HG03097 (cell line): ENCODE results near the gene GPBAR1.
A peak's percentile ranks its signal among the peaks of the same experiment; 100 is the strongest.

Experiments used
- ATAC-seq: cut with Tn5 transposase; IDR thresholded peaks from one replicate; pipeline ENCODE4 v1.9.1; 2021; ENCODE audit not compliant: unreplicated experiment, low FRiP score

The GPBAR1 gene, protein sequence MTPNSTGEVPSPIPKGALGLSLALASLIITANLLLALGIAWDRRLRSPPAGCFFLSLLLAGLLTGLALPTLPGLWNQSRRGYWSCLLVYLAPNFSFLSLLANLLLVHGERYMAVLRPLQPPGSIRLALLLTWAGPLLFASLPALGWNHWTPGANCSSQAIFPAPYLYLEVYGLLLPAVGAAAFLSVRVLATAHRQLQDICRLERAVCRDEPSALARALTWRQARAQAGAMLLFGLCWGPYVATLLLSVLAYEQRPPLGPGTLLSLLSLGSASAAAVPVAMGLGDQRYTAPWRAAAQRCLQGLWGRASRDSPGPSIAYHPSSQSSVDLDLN

DNA sequence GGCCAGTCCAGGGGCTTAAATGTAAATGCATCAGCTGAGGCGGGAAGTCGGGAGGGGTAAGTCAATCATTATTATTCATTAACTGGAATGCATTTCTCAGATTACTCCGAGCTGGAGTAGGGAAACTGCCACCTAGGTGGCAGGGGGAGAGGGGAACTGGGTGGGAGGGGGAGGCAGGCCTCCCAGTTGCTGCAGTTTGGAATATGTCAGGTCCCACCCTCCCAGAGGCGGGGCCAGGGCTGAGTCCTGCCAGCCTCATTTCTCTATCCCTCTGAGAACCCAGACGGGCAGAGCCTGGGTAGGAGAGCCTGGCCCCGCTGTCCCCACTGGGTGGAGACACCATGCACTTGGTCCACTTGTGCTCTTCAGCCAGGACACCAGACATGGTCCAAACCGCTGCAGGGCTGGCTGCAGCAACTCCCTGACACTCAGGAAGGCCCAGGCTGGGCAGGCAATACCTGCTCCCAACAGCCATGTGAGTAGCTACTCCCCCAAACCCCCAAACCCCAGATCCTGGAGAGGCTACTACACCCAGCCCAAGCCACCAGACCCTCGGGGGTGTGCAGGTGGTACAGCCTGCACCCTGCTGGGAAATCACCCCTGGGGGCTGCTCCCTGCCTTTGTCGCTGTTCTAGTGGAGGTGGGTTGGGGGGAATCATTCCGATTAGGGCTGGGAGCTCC lies at the start of gene GPBAR1:
GPBAR1 (plus strand) TSS at position 274 of the 681 bp plus-strand sequence. CDS start 1,710 bp downstream, outside the sequence.
- no peak for ATAC-seq

DNA sequence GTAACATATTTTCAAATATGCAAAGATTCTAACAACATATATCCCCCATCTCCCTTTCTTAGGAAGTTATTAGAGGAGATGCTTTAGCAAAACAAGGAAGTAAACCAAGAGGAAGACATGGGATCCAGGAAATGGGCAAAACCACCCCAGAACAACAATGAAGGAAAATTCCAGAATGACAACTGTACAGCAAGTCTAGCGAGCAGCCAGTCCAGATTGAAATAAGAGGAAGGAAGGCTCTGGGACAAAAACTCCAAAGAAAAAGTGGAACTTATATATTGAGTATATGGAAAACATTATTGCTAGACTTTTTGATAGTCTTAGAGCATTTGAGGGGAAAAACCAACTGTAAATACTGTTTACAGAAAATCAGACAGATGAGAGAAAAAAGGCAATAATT lies 46.7 kb upstream of the GPBAR1 start:
- ATAC-seq: no peak

GRCh38 chr2:218216336-218216673 lies 44.5 kb upstream of the GPBAR1 start:
- ATAC-seq: no peak

DNA sequence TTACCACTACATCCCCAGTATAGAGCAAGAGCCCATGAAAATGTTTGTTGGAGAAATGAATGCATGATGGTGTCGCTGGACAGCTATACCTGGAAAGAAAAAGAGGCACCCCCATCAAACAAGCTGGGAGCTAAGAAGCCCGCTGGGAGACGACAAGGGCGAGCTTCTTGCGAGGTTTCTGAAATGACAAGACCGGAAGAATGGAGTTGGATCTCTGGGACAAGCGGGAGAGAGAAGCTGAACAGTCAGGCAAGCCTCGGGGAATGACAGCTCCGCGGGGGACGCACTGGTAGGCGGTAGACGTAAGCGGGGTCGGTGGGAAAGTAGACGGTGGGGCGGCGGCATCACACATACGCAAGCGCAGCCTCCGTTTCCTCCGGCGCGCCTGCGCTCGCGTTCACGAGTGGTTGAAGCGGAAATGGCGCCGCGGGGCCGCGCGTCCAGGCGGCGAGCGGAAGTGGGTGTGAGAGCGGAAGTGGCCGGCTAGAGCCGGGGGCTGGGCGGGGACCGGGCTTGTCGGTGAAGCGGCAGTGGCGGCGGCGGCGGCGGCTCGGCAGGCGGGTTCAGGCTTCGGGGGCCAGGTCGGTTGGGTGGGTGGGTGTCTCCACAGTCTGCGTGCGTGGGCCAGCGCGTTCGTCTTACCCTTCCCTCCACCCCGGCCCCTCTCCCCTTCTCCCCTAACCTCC lies 44.0 kb upstream of the GPBAR1 start, which contains the start of gene ARPC2:
ARPC2 (plus strand) TSS at position 516 of the 686 bp plus-strand sequence. CDS start 282 bp downstream, outside the sequence.
- ATAC-seq: peak; percentile 59

- peak; percentile 24 for ATAC-seq
Observed at GRCh38 chr2:218217360-218218267, 43.2 kb upstream of the GPBAR1 start.

GRCh38 chr2:218218268-218219185 lies 42.3 kb upstream of the GPBAR1 start:
- peak; percentile 42 for ATAC-seq

DNA sequence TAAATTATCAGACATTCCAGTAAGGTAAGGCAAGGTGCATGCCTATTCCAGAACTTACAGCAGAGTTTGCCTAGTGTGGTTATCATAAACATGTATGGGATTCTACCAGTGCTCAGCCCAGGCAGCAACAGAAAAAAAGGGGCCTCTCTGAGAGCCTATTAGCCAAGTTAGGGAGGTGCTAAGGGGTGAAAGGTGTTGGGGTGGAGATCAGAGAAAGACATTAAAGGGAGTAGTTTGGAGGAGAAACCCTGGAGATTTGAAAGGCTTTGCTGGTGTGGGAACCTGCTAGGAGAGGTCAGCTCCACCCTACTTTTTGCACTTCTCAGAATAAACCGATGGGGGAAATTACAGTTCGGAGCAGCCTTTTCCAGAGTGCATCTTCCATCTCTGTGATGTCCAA lies 40.9 kb upstream of the GPBAR1 start:
- no peak for ATAC-seq

- no peak for ATAC-seq
Observed at GRCh38 chr2:218221000-218221399, 39.8 kb upstream of the GPBAR1 start.

- no peak for ATAC-seq
Observed at GRCh38 chr2:218223046-218223445, 37.8 kb upstream of the GPBAR1 start.

DNA sequence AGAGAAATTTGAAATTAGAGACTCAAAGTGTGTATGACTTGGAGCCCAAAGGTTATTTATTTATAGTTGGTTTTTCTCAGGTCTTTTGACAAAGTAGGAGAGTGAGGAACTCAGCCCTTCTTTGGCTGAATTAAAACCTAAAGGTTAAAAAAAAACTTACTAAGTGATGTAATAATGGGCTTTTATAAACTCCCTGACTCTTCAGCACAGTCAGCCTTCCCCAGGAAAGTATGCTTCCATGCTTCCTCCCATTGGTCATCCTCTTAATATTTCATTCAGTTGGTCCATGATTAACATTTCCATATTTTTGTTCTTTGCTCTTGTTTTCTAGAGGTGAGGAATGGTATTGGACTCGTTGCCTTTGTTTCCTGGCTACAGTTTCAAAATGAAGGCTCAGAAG lies 36.6 kb upstream of the GPBAR1 start:
- no peak for ATAC-seq

GRCh38 chr2:218226903-218227302 lies 33.9 kb upstream of the GPBAR1 start:
- ATAC-seq: no peak

- no peak for ATAC-seq
Observed at GRCh38 chr2:218228366-218229090, 32.3 kb upstream of the GPBAR1 start.

GRCh38 chr2:218229239-218229638 lies 31.6 kb upstream of the GPBAR1 start:
- ATAC-seq: no peak

DNA sequence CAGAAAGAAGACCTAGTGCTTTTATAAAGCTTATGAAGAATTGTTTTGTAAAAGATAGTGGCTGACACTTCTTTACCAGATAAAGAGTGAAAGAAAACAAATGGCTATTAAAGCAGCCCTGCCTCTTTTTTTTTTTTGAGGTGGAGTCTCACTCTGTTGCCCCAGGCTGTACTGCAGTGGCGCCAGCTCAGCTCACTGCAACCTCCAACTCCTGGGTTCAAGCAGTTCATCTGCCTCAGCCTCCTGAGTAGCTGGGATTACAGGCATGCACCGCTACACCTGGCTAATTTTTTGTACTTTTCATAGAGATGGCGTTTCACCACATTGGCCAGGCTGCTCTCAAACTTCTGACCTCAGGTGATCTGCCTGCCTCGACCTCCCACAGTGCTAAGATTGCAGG lies 31.0 kb upstream of the GPBAR1 start:
- ATAC-seq: no peak

- peak; percentile 58 for ATAC-seq
Observed at GRCh38 chr2:218230882-218231281, 29.9 kb upstream of the GPBAR1 start.

GRCh38 chr2:218233543-218233942 lies 27.3 kb upstream of the GPBAR1 start:
- ATAC-seq: no peak

GRCh38 chr2:218234521-218234920 lies 26.3 kb upstream of the GPBAR1 start:
- ATAC-seq: no peak

- no peak for ATAC-seq
Observed at GRCh38 chr2:218235017-218235416, 25.8 kb upstream of the GPBAR1 start.

DNA sequence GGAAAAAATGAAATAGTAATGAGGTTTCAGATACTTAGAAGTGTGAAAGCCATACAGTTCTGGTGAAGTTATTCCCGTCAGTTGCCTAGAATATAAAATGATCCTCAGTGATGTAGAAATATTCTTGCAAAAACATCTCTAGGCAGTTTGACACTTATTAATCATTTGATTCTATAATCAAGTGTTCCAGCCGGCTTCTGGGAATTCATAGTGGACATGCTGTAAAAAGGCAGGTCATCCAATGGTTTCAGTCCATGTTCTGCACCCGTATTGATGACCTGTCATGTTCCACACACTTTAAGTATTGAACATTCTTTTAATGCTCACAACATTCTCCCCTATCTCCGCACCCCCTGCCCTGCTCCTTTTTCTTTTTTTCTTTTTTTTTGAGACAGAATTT lies 24.0 kb upstream of the GPBAR1 start:
- ATAC-seq: no peak
